ENCODE results near the gene RHEB. TPM values are rescaled to one million over a fixed set of nuclear protein-coding genes. Genes with fewer than 3 reads are reported as not detected.

The RHEB gene
- total RNA-seq, 1 donor from 2014 or later: 94.2 TPM

DNA sequence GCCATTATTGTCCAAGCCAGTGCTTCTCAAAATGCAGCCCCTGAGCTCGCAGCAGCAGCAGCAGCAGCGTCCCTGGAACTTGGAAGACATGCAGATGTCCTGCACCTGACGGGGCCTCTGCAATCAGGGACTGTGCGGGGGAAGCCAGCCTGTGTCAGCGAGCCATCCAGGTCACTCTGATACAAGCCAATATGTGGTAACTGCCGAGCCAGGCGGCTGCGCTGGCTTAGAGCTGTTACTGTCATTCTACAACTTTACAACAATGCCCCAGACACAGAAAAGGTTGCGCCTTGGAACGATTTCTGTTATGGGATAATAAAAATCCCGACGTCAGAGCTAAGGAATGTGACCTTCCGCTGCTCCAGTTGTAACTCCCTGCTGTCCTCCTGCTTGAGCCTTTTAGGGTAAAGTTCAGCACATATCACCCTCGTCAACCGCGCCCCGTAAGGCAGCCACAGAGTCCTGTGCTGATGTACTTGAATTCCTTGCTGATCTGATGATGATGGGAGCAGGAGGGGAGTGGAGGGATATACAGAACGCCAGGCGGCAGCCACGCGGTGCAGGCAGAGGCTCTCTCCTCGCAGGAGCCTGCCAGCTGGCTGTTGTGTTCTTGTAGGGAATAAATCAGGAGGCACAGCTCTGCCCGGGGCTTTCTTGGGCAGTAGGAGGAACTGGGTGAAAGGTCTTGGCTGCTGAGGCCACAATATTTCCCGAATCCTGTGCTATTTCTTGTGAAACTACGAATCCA lies 59.8 kb downstream of the RHEB start:
- H3K36me3 Mint-ChIP-seq (ENCODE audit: low read depth, unreplicated experiment): peaks cover 23% of the 10 kb centered on the region
- H3K27me3 Mint-ChIP-seq (ENCODE audit: unreplicated experiment): peaks cover 5% of the 10 kb centered on the region
- DNase-seq (ENCODE audit: low spot score): no peak
- H3K9me3 Mint-ChIP-seq (ENCODE audit: unreplicated experiment): no peaks in the 10 kb centered on the region
- H3K4me1 Mint-ChIP-seq (ENCODE audit: unreplicated experiment): peaks cover 20% of the 10 kb centered on the region
- TF ChIP-seq CTCF (IDR thresholded peaks at IDR 0.05; ENCODE audit: unreplicated experiment): no peak
- peak overlapping the region; percentile 42 for H3K27ac Mint-ChIP-seq (ENCODE audit: unreplicated experiment)
- no peak overlapping the region for H3K4me3 Mint-ChIP-seq (ENCODE audit: unreplicated experiment)

GRCh38 chr7:151457534-151457933 lies 62.2 kb downstream of the RHEB start:
- TF ChIP-seq CTCF (IDR thresholded peaks at IDR 0.05; ENCODE audit: unreplicated experiment): no peak
- no peaks in the 10 kb centered on the region for H3K9me3 Mint-ChIP-seq (ENCODE audit: unreplicated experiment)
- peaks cover 5% of the 10 kb centered on the region for H3K36me3 Mint-ChIP-seq (ENCODE audit: low read depth, unreplicated experiment)
- H3K4me3 Mint-ChIP-seq (ENCODE audit: unreplicated experiment): peak overlapping the region; percentile 20
- peaks cover 5% of the 10 kb centered on the region for H3K27me3 Mint-ChIP-seq (ENCODE audit: unreplicated experiment)
- H3K4me1 Mint-ChIP-seq (ENCODE audit: unreplicated experiment): peaks cover 22% of the 10 kb centered on the region
- DNase-seq (ENCODE audit: low spot score): no peak
- H3K27ac Mint-ChIP-seq (ENCODE audit: unreplicated experiment): no peak overlapping the region

GRCh38 chr7:151456782-151457181 lies 62.9 kb downstream of the RHEB start:
- TF ChIP-seq CTCF (IDR thresholded peaks at IDR 0.05; ENCODE audit: unreplicated experiment): no peak
- Mint-ChIP-seq H3K4me1 (ENCODE audit: unreplicated experiment) (peaks cover 24% of the 10 kb centered on the region), H3K4me3 (ENCODE audit: unreplicated experiment) (no peak overlapping the region), H3K9me3 (ENCODE audit: unreplicated experiment) (no peaks in the 10 kb centered on the region), H3K27me3 (ENCODE audit: unreplicated experiment) (peaks cover 3% of the 10 kb centered on the region), H3K36me3 (ENCODE audit: low read depth, unreplicated experiment) (peaks cover 4% of the 10 kb centered on the region), H3K27ac (ENCODE audit: unreplicated experiment) (peak overlapping the region; percentile 74)
- DNase-seq (ENCODE audit: low spot score): no peak

DNA sequence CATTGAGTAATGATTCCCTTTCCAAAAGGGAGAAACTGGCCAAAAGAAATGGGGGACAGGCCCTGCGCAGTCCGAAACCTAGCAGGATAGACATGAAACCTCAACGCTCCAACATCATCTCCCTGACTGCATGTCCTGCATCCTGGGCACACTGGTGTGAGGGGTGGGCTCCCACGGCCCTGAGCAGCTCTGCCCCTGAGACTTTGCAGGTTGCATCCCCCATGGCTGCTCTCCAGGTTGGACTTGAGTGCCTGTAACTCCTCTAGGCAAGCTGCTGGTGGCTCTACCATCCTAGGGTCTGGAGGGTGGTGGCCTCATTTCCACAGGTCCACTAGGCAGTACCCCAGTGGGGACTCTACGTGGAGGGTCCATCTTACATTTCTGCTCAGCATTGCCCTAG lies 63.4 kb downstream of the RHEB start:
- TF ChIP-seq CTCF (IDR thresholded peaks at IDR 0.05; ENCODE audit: unreplicated experiment): no peak
- no peak for DNase-seq (ENCODE audit: low spot score)
- peaks cover 4% of the 10 kb centered on the region for H3K36me3 Mint-ChIP-seq (ENCODE audit: low read depth, unreplicated experiment)
- H3K27me3 Mint-ChIP-seq (ENCODE audit: unreplicated experiment): peaks cover 3% of the 10 kb centered on the region
- H3K4me3 Mint-ChIP-seq (ENCODE audit: unreplicated experiment): no peak overlapping the region
- H3K4me1 Mint-ChIP-seq (ENCODE audit: unreplicated experiment): peaks cover 24% of the 10 kb centered on the region
- H3K9me3 Mint-ChIP-seq (ENCODE audit: unreplicated experiment): no peaks in the 10 kb centered on the region
- no peak overlapping the region for H3K27ac Mint-ChIP-seq (ENCODE audit: unreplicated experiment)

GRCh38 chr7:151455690-151456089 lies 64.0 kb downstream of the RHEB start:
- Mint-ChIP-seq H3K36me3 (ENCODE audit: low read depth, unreplicated experiment) (peaks cover 4% of the 10 kb centered on the region), H3K27ac (ENCODE audit: unreplicated experiment) (no peak overlapping the region), H3K9me3 (ENCODE audit: unreplicated experiment) (no peaks in the 10 kb centered on the region), H3K27me3 (ENCODE audit: unreplicated experiment) (peaks cover 3% of the 10 kb centered on the region), H3K4me3 (ENCODE audit: unreplicated experiment) (no peak overlapping the region), H3K4me1 (ENCODE audit: unreplicated experiment) (peaks cover 24% of the 10 kb centered on the region)
- no peak for DNase-seq (ENCODE audit: low spot score)
- no peak for TF ChIP-seq CTCF (IDR thresholded peaks at IDR 0.05; ENCODE audit: unreplicated experiment)

Measured in endothelial cell (in vitro differentiated cells).